Dermis blood vessel endothelial cell (primary cell): Measurements from ENCODE around the gene PAK4. TPM values are rescaled to one million over a fixed set of nuclear protein-coding genes. Genes with fewer than 3 reads are reported as not detected.
"Not testable (repeated sequence)": the region's sequence is repeated elsewhere in the genome, so short reads cannot be mapped to it uniquely, and the experiment has no call there.

Source experiments
- DNase-seq: peaks from one replicate; pipeline ENCODE4 v3.0.0; 2010
- total RNA-seq: library from RNA; depleted of rRNA; stranded (reverse); fragments of >200 nt; gene quantifications from 2 replicates; pipeline ENCODE4 v1.2.3, GENCODE V29; 2014

The PAK4 gene
- total RNA-seq, 1 donor from 2014 or later, result 5.8 TPM

- no peak for DNase-seq
Observed at GRCh38 chr19:39208175-39208795, 82.7 kb downstream of the PAK4 start.

DNA sequence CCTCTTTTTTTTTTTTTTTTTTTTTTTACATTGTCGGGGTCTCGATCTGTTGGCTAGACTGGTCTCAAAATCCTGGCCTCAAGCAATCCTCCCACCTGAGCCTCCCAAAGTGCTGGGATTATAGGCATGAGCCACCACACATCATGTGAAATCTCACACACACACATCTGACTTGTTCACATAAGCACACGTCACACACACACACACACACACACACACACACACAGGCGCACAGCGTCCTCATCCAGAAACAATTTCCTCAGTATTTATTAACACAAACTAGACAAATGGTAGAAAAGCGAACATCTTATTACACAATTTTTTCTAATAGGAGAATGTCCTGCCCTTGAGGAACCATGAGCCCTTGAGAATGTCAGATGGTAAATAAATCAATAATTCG, 83.6 kb downstream of the PAK4 start:
- DNase-seq, result no peak

DNA sequence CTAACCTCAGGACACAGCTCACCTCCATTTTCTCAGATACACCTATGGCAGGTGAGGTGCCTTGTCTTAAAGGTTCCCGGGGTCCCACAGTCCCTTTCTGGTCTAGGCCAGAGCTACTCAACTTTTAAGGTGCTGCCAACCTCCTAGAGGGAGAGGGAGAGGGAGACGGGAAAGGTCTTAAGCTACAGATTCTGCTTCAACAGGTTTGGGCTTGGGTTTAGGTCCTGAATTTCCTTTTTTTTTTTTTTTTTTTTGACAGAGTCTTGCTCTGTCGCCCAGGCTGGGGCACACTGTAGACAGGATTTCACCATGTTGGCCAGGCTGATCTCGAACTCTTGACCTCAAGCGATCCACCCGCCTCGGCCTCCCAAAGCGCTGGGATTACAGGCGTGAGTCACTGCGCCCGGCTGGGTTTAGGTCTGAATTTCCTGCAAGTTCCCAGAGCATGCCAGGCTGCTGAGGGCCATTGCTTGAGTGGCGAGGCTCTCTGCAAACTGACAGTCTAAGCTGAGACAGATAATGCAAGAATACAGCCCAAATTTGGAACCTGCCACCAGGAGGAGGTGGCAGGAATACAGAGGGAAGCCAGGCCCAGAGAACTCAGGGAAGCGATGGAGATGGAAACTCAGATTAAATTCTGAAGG, 86.3 kb downstream of the PAK4 start:
- DNase-seq, result no peak

DNA sequence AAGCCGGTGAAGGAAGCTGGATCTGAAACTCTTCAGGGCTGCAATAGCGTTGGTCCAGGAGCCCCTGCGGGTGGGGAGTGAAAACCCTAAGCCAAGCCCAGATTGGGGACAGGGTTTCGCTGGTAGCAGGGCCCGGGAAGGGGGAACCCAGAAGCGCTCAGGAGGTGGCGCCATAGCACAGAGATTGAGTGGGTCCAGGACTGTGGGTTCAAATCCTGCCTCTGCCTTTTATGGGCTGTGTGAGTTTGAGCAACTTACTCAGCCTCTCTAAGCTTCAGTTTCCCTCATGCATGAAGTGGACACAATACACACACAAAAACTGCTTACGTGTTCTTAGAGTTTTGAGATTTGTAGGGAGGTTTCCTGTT, 86.8 kb downstream of the PAK4 start:
- DNase-seq, result peak; percentile 32

- DNase-seq, result not testable (repeated sequence)
Observed at GRCh38 chr19:39215323-39215722, 89.7 kb downstream of the PAK4 start.

GRCh38 chr19:39217094-39217493, 91.5 kb downstream of the PAK4 start:
- no peak for DNase-seq

DNA sequence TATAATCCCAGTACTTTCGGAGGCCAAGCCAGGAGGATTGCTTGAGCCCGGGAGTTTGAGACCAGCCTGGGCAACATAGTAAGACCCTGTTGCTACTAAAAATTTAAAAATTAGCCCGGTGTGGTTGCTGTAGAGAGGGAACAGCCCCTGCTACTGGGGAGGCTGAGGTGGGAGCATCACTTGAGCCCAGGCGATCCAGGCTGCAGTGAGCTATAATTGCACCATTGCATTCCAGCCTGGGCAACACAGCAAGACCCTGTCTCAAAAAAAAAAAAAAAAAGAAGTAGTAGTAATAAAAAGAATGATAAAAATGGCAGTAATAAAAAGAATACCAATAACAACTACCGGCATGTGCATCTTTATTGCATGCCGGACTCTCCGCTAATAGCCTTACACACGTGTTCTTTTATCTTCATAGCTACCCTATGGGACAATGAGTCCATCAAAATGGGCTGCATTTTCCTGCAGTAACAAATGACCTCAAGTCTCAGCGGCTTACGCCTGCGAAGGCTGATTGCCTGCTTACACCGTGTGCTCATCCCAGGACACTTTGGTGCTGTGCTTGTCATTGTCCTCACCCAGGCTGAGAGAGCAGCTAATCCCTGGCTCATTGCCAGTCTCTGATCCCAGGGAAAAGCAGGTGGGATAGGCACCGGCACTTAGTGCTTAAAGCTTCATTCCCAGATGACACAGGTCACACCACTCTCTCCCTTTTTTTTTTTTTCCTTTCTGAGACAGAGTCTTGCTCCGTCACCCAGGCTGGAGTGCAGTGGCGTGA, 92.8 kb downstream of the PAK4 start:
- no peak for DNase-seq

DNA sequence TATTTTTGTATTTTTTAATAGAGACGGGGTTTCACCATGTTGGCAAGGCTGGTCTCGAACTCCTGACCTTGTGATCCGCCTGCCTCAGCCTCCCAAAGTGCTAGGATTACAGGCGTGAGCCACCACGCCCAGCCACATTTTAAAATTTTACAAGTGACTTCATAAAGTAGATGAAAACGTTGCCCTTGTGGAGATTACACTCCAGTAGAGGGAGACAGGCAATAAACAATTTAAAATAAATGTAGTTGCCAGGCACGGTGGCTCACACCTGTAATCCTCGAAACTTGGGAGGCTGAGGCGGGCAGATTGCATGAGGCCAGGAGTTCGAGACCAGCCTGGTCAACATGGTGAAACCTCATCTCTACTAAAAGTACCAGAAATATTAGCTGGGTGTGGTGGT, 93.5 kb downstream of the PAK4 start:
- DNase-seq, result not testable (repeated sequence)

- peak; percentile 50 for DNase-seq
Observed at GRCh38 chr19:39223703-39224279, 98.2 kb downstream of the PAK4 start.

DNA sequence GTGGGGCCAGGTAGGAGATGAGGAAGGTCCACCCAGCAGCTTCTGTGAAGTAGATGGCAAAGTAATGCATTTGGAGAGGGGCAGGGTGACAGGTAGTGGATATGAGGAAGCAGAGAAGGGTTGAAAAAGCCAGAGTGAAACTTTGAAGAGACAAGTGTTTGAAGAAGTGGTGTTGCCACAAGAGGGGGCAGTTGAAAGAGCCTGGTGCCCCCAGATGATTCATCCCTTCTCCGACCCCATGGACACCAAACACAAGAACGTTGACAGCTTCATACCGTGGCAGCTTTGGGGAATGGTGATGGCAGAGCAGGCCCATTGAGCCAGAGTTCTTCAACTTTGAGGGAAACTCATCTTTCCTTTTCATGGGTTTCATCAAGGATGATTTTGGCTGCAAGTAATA, 99.3 kb downstream of the PAK4 start:
- DNase-seq, result no peak

Other genes starting within 250 kb of the PAK4 start
- 8.3 and 17.5 TPM in 2 replicates for gene RINL, start 247.5 kb upstream of the PAK4 start, total RNA-seq
- 118 and 122 TPM in 2 replicates for gene SIRT2, start 226.2 kb upstream of the PAK4 start, total RNA-seq
- 10.9 and 21.0 TPM in 2 replicates for gene NFKBIB, start 225.8 kb upstream of the PAK4 start, total RNA-seq
- not detected in 2 replicates for gene CCER2, start 213.6 kb upstream of the PAK4 start, total RNA-seq
- 16.7 and 22.2 TPM in 2 replicates for gene SARS2, start 195.0 kb upstream of the PAK4 start, total RNA-seq
- 47.5 and 52.8 TPM in 2 replicates for gene MRPS12, start 194.8 kb upstream of the PAK4 start, total RNA-seq
- 15.6 and 17.9 TPM in 2 replicates for gene FBXO17, start 150.0 kb upstream of the PAK4 start, total RNA-seq
- gene FBXO27, start 93.2 kb upstream of the PAK4 start, total RNA-seq, result 0.98 and 1.5 TPM in 2 replicates
- 0.19 TPM in 1 of 2 replicates, not detected in the other for gene ACP7, start 41.4 kb upstream of the PAK4 start, total RNA-seq
- not detected in 2 replicates for gene NCCRP1, start 71.2 kb downstream of the PAK4 start, total RNA-seq
- not detected in 2 replicates for gene SYCN, start 78.5 kb downstream of the PAK4 start, total RNA-seq
- gene IFNL3, start 119.2 kb downstream of the PAK4 start, total RNA-seq, result not detected in 2 replicates
- 0.05 TPM in 1 of 2 replicates, not detected in the other for gene IFNL4, start 123.1 kb downstream of the PAK4 start, total RNA-seq
- gene IFNL2, start 142.6 kb downstream of the PAK4 start, total RNA-seq, result not detected in 2 replicates
- gene IFNL1, start 170.6 kb downstream of the PAK4 start, total RNA-seq, result not detected in 2 replicates
- gene LRFN1, start 195.1 kb downstream of the PAK4 start, total RNA-seq, result 0.51 and 0.84 TPM in 2 replicates
- gene GMFG, start 210.3 kb downstream of the PAK4 start, total RNA-seq, result 89.9 and 196 TPM in 2 replicates
- gene SAMD4B, start 216.6 kb downstream of the PAK4 start, total RNA-seq, result 32.2 and 55.7 TPM in 2 replicates